ENCODE measurements around the gene ERC1.

ERC1 gene

DNA sequence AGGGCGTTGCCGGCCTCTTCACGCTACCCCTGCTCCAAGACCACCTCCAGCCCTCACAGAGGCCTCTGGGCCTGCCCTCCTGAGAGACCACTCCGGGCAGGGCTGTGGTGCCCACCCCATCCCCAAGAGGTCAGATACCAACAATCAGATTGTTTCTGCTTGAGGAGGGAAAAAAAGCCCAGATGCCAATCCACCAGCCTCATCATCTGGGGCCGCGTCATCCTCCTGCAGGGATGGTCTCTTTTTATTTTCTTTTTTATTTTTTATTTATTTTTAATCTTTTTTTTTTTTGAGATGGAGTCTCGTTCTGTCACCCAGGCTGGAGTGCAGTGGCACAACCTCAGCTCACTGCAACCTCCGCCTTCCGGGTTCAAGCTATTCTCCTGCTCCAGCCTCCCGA, 510.0 kb downstream of the ERC1 start:
- DNase-seq, result no peak

DNA sequence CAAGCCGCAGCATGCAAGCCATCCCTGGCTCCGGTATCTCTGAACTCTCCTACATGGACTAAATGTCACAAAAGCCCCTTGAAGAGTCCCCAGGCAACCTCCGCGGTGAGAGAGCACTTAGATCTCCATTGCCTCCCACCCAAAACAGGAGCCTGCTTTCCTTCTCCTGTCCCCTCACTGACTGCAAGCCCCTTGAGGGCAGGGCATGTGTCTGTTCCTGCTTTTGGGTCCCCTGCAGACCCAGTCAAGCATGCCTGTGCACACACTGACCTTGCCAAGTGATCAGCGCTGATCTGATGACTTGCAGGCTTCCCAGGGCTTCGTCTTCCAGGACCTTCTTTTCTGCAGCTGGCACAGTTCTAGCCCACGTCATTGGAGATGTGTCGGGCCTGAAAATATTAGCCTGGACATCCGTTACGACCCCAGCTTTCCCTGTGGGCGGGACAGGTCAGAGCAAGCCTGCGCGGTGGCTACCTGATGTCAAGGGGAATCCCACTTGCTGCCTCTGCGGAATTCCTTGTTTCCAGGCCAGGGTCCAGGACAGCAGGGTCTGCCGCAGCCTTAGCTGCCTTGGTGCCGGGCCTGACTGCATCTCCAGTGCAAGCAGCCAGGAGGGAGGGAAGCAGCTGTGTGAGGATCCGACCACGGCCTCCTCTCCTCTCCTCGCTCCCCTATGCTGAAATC, 510.8 kb downstream of the ERC1 start:
- no peak for DNase-seq

DNA sequence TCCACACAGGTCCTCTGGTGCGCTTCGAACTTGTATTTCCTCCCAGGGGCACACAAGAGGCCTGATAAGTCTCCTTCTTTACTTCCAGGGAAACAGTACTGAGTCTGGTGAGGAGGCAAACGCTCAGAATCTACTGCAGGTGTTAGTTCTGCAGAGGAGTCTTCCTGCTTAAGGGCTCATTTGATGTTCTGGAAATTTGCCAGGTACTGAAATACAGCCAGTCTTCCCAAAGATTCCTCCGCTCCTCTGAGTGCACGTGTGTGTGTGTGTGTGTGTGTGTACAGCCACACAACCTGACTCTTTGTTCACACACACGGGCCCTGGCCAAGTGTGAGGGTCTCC, 511.3 kb downstream of the ERC1 start:
- no peak for DNase-seq

DNA sequence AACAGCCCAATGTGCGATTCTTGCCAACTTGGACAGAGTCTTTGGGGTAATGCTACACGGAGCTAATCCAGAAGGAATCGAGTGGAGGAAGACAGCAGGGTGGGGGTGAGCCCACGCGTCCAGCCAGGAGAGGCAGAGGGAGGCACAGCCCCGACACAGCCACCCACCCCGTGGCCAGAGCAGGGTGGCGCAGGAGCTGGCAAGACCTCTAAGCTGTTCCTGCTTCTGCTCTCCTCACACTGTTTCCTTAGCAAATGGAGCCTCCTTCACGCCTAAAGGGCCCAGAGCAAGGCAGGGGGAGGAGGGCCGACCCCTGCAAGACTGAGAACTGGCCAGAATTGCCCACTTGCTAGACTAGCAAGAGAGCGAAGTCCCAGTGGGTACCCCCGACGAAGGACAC, 511.8 kb downstream of the ERC1 start:
- no peak for DNase-seq

DNA sequence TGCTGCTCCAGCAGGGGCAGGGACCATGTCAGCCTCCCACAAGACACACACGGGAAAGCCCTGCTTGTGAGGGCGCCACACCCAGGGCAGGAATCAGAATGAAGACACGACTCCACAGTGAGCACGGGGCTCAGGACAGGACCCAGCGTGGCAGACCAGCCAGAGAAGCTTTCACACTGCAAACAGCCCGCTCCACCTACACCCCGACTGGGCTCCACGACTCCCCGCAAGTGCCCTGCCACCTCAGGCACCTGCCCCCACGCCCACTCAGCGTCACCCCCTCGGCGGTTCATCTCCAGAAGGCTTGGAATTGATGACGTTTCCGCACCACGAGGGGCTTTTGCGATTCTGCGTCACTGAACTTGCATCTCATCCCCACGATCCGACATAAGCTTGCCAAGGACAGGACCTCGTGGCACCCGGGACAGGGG, 512.3 kb downstream of the ERC1 start:
- no peak for DNase-seq

DNA sequence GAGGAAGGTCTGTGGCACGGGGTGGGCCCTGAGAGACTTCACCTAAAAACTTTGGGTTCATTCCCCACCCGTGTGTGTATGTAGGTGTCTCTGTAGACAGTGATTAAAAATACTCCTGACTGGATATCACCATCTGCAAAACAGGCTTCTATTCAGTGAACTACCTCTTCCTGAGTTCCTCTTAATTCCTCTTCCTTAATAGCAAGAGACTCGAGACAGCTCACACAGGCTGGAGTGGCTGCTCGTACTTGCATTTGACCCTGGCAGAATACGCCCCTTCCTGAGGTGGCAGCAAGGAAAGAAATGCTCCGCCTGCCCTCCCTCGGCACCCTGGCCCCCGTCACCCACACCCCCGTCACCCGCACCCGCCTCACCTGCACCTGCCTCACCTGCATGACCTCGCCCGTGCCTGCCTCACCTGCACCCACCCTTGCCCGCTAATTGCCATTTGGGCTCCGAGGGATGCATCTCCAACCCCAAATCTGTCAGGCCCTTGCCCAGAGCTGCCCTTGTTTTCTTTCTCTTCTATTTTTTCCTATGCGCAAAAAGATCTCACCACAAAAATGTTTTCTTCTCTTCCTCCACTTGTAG, 513.4 kb downstream of the ERC1 start:
- no peak for DNase-seq

DNA sequence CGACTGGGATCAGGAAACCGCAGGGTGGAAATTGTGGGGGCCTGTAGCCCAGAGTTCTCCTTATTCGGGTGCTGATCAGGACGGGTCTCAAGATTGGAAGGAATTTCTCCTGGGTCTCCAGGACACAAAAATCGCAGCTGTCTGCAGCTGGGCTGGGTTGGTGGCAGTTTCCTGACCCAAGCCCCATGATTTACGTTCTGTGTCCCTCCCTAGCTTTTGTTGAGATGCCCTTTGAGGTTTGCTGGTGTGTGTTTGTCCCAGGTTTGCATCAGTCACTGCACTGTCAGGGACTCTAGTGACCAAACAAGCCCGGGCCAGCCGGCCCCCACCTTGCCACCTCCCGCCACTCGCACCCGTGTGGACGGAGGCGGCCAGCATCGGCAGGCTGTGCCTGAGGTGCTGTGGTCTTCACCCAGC, 513.9 kb downstream of the ERC1 start:
- DNase-seq, result no peak

DNA sequence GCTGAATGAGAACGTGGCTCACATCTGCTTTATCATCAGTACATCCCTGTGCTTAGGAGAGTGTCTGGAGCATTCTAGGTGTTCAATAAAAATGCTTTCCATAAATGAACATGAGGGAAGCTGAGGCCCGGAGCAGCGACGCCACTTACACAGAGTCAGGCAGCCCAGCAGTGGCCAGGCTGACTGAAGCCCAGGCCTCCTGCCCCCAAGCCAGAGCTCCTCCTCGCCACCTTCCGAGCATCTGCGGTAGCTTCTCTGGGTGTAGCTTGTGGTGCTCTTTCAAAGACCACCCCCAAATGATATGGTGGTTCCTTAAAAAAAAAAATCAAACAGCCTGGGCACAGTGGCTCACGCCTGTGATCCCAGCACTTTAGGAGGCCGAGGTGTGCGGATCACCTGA, 514.6 kb downstream of the ERC1 start:
- no peak for DNase-seq

DNA sequence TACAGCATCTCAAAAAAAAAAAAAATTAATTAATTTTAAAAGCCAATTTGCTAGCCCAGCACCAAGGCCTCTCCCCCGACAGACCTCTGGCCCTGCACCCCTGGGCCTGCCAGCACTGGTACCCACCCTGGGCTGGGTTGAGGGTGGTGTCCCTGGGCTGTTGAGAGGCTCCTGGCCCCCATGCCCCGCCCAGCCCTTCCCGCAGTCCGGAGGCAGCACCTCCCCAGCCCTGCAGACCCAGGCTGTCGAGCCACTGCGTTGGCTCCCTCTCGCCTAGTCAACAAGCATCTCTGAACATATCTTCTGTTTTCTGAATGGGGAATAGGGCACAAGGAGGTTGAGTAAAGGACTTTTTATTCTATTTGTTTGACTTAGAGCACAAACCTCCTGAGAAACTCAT, 516.3 kb downstream of the ERC1 start:
- DNase-seq, result no peak

DNA sequence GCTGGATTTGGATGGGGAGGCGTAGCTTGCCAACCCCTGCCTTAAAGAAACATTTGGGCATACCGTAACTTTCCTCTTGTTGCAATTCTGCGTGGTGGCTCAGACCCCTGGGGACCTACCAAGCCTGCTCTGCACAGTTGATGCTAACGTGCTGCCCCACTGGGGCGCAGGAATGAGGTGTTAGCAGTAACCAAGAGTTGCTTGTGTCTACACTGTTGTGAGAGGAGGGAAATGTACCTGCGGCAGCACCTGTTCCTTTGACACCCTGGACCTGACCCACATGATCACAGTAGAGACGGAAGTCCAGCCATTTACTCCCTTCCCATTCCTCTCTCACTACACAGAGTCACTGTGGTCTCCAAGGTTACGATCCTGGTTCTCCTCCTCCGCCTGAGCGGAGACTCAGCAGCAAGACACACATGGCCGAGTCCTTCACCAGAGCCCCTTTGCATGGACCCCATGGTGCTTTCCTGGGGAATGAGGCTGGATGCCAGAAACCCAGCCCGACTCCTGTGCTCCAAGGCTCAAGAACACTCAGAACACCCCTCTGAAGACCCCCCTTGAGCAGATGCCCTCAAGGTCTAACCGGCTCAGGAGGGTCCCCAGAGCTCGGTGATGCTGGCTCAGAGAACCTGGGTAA, 518.5 kb downstream of the ERC1 start:
- no peak for DNase-seq

DNA sequence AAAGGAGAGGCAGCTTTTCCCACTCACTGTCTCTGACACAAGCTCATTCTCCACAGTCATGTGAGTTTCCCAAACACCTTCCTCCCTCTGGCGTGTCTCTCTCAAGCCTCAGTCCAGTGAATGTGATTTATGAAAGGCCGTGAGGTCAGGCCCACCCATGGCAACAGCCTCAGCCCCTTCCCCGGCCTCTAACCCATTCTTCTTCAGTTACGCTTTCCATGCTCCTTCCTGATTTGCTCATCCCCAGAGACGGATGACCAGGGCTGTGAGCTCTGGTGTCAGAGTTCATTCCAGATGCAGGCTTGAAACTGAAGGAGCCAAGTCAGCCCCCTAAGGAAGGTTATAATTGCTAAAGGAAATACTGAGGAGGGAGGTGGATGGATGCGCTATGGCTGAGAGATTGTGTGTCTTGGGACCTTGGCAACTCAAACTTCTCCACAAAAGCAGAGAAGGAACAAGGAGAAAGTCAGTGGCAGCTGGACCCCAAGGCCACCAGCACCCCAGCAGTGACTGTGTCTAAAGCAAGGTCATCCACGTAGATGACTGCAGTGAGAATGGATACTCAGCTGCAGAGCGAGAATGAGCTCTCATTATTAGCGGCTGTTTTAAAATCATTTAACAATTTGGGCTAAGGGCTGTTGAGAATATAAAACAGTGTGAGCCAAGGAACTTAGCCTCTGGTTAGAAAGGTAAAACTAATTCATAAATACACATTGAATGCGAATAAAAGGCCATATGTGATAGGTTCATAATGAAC, 519.2 kb downstream of the ERC1 start:
- no peak for DNase-seq

DNA sequence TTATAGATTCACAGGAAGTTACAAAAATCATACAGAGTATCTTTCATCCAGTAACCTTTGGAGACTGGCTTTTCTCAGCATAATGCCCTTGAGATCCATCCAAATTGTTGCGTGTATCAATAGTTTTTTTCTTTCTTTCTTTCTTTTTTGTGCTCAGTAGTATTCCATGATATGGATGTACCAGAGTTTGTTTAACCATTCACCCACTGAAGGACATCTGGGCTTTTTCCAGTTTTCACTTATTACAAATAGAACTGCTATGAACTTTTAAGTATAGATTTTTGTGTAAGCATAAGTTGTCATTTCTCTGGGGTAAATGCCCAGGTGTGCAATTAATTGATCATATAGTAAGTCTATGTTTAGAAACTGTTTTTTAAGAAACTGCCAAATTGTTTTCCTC, 524.0 kb downstream of the ERC1 start:
- no peak for DNase-seq

DNA sequence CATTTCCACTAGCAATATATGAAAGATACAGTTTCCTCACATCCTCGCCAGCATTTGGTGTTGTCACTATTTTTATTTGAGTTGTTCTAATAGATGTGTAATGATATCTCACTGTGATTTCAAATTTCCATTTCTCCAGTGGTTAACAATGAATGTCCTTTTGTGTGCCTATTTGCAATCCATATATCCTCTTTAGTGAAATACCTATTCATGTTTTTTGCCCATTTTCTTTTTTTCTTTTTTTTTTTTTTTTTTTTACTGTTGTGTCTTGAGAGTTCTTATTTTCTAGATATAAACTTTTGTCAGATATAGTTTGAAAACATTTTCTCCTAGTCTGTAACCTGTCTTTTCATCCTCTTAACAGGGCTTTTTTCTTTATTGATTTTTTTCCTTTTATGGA, 524.4 kb downstream of the ERC1 start:
- no peak for DNase-seq

DNA sequence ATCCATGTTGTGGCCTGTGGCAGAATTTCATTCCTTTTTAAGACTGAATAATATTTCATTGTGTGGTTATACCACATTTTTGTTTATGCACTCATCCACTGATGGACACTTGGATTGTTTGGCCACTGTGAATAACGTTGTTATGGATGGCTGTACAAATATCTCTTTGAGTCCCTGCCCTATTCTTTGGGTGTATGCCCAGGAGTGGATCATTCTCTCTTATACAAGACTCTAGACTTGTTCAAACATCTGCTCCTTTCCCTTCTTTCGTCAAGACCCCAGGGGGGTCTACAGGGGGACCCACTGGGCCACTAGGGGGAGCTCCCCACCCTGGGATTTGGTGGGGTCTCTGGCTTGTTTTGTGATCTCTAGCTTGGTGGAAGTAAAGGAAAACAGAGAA, 526.0 kb downstream of the ERC1 start:
- DNase-seq, result no peak

DNA sequence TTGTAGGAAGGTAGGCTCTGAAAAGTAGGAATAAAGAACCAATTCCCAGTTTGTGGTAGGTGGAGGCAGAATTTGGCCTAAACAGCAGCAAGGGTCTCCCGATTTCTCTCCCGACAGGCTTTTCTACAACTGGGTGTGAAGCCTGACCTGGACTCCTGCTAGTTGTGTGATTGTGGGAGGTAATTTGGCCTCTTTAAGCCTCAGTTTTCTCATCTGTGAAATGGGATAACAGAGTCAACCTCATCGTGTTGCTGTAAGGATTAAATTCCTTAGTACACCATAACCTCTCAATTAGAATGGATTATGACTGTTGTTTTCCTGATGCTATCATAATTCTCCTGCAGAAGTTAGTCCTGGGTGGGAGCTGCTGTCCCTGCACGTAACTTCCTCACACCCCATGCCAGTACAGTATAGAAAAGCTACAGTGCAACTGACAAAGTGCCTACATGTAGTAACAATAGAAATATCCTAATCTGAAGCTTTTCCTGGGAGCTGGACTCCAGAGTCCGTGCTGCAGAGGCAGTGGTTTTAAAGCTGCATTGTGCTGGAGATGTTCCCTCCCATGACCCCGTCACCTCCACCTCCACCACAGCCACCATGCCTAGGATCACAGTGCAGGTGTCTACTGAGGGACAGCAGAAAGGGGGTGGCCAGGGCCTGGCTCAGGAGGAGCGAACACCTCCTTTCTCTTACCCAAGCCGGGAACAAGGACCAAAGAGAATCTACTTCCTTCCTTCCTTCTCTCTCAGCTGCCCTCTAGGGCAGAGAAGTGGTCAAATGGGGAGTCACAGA, 526.9 kb downstream of the ERC1 start:
- DNase-seq, result no peak

DNA sequence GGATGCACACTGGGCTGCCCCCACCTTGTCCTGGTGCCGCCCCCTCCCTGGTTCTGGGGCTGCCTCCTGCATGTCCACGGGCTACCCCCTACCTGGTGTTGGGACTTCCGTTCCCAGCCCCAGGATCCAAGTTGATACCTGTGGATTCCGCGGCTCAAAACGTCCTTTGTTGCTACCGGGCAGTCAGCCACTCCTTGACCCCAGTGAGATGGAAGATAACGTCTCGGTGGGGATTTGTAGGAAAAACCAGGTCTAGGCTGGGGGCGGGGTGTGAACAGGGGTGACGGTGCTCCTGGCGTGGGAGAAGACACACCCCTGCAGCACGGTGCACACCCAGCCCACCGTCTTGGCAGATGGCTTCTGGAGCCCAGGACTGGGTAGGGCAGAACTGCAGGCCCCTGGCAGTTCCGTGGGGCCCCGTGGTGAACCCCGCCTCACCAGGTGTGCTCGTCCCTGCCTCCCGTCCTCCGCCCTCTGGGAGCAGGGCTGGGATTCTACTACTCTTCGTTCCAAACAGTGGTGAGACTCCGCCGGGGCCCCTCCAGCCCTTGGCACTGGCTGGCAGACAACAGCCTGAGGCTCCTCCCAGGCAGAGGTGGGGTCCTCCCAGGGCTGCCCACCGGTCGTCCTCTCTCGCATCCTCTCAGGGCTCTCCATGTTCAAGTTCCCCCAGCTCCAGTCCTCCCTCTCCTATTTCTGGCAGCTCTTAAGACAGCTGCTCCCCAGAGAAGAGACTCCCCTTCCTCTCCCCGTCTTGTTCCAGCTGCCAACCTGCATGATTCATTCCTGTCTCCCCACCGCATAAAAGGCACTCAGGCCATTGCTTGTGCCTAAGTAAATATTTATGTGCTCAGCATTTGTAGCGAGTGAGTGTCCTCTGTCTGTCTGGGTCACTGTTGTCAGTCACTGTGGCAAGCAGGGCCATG, 527.8 kb downstream of the ERC1 start:
- no peak for DNase-seq

DNA sequence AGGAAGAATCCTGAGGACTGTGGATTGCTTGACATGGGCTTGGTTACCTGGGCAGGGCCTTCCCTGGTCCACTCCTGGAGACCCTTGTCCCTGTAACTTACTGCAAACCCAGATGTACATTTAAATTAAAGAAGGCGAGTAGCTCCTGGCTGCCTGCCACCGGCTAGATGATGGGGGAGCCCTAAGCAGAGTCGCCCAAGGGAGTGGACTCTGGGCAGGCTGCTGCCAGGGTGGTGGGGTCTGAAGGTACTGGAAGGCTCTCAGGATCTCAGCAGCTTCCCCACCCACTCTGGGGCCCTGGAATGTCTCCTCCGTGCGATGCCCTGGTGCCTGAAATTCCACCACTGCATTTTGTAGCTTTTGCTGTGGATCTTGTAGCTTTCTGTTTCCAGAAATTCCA, 528.6 kb downstream of the ERC1 start:
- DNase-seq, result no peak

DNA sequence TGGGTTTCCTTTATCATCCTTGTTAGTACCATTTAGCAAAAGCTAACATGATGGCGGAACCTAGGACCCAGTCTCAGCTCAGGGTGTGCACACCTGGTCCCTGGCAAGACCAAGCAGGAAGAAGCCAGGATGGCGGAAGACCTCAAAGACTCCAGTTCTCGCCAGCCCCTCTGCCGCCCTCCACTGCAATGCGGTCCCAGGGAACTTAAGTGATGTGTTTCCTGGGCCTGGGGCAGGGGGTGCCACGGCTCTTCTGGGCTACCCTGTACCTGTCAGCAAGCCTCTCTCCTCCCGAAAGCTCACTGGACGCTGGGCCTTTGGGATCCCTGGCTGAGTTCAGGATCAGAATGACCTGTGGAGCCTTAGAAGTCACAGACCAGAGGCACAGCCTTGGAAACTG, 532.0 kb downstream of the ERC1 start:
- DNase-seq, result no peak

DNA sequence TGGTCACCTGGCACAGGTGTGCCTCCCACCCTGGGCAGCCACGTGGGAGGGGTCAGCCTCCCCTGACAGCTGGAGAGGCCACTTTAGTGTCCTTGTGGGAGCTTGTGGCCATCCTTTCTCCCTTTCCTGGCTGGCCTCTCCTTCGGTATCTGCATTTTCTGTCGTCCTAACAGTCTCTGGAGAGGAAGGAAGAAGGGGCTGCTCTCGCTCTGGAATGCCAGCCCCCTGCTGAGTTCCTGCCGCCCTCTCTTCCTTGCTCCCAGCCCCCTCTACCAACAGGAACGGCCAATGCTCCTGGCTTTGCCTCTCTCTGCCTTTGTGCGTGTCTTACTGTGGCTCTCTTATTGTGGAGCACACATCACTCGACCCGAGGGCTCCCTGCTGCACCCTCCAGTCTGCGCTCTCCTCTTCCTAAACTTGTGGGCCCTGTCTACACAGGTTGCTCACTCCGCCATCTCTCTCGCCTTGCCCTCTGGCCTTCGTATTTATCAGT, 532.6 kb downstream of the ERC1 start:
- no peak for DNase-seq

DNA sequence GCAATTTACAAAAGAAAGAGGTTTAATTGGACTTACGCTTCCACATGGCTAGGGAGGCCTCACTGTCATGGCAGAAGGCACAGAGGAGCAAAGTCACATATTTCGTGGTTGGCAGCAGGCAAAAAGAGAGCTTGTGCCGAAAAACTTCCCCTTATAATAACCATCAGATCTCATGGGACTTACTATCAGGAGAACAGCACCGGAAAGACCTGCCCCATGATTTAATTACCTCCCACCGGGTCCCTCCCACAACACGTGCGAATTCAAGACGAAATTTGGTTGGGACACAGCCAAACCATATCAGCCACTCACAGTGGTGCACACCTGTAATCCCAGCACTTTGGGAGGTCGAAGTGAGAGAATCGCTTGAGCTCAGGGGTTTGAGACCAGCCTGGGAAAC, 534.8 kb downstream of the ERC1 start:
- no peak for DNase-seq

DNA sequence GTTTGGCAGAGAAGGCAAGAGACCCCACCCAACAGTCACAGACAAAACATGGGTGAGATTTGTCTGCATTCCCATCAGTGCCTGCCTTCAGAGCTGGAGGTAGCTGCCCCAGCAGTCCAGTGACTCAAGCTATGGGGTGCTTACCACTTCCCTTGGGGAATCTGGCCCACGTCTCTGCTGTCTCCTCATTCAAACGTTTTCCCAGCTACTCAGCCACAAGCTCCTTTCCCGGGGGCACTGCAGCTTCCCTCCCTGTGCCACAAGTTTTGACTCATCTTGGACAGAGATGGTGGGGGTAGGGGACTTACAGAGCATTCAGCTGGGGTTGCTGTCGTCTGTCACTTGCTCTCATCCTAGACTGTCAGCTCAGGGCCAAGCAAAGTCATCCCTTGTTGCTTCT, 536.8 kb downstream of the ERC1 start:
- DNase-seq, result no peak

DNA sequence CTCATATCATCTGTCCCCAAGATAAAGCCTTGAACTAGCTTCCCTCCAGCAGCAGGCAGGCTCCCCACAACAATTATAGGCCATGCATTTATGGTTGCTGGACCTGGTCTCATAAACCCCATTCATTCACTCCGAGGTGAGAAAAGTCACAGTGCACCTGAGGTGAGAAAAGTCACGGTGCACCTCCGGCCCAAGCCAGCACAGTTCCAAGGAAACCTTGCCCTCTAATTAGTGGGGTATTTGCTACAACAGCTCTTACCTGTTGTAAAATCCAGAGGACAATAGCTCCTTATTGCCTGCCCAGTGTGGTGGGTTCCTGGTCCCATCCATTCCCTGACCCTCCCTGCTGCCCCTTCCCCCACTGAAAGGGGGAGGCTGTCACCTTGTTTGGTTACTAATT, 537.8 kb downstream of the ERC1 start:
- no peak for DNase-seq
